ENCODE measurements around the gene SV2C. TPM values are rescaled to one million over a fixed set of nuclear protein-coding genes. Genes with fewer than 3 reads are reported as not detected.

The SV2C gene
- total RNA-seq, 1 donor from 2014 or later = not detected

DNA sequence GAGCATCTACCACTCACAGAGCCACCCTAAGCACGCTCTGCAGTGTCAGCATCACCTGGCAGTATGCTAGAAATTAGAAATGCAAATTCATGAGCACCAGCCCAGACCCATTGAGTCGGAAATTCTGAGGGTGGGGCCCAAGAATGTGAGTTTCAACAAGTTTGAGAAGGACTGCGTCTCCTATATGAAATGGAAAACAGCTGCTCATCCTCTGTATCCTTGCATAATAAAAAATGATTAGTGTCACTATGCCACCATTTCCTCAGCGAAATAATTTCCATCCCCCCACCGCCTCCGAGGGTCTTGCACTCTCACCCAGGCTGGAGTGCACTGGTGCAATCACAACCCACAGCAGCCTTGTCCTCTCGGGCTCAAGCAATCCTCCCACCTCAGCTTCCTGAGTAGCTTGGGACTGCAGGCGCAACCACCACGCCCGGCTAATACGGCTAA is 318.6 kb downstream of the SV2C start:
- H3K4me3 Mint-ChIP-seq = peak overlapping the region; percentile 95
- peak; percentile 44 for ATAC-seq (ENCODE audit: low read depth)
- peak; percentile 20 for DNase-seq
- POLR2A ChIA-PET = interaction anchor here (0.5 to 1.8 kb wide), 5 partner anchors 15 to 685 kb away, joined by 3 to 14 read pairs (median 6); no protein-coding TSS in a partner anchor
- CTCF ChIA-PET = interaction anchor here (0.8 to 1.3 kb wide), 2 partner anchors 18 to 50 kb away, joined by 3 to 5 read pairs; no protein-coding TSS in a partner anchor
- H3K36me3 Mint-ChIP-seq (ENCODE audit: low read depth) = peaks cover 5% of the 10 kb centered on the region
- peaks cover 48% of the 10 kb centered on the region for H3K4me1 Mint-ChIP-seq
- H3K27ac Mint-ChIP-seq = peak overlapping the region; percentile 97
- intact Hi-C loops (cut with micrococcal nuclease) = loop anchor here (2.0 to 10.0 kb wide), 12 partner anchors 63 to 1717 kb away; partner anchors contain the start of genes AGGF1, ANKRD31, CERT1 and F2R
- peaks cover 3% of the 10 kb centered on the region for H3K27me3 Mint-ChIP-seq
- TF ChIP-seq, protein P1, sequence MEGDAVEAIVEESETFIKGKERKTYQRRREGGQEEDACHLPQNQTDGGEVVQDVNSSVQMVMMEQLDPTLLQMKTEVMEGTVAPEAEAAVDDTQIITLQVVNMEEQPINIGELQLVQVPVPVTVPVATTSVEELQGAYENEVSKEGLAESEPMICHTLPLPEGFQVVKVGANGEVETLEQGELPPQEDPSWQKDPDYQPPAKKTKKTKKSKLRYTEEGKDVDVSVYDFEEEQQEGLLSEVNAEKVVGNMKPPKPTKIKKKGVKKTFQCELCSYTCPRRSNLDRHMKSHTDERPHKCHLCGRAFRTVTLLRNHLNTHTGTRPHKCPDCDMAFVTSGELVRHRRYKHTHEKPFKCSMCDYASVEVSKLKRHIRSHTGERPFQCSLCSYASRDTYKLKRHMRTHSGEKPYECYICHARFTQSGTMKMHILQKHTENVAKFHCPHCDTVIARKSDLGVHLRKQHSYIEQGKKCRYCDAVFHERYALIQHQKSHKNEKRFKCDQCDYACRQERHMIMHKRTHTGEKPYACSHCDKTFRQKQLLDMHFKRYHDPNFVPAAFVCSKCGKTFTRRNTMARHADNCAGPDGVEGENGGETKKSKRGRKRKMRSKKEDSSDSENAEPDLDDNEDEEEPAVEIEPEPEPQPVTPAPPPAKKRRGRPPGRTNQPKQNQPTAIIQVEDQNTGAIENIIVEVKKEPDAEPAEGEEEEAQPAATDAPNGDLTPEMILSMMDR (IDR thresholded peaks at IDR 0.05) = no peak
- no peaks in the 10 kb centered on the region for H3K9me3 Mint-ChIP-seq

DNA sequence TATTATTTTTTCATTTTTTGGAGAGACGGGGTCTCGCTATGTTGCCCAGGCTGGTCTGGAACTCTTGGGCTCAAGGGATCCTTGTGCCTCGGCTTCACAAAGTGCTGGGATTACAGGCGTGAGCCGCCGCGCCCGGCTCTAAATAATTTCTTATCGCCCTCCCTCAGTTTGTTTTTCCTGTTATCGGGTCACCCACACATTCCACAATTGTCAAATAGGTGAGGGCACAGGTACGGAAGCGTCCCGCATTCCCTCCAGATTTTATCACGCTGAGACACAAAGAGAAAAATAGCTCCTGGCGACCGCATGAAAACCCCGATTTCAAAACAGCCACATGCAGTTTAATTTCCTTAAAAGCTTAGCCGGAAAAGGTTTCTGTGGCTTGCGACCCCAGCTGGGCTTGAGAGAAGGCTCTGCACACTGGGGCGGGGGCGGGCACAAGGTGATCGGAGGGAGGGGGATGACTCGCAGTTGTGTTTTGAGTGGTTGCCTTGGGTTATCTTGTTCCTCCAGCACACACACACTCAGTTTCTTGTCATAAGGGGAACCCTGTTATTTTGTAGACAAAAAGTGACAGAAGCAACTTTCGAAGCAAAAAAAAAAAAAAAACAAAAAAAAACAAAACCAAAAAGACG is 319.2 kb downstream of the SV2C start:
- ChIA-PET CTCF (interaction anchor here (0.8 to 1.5 kb wide), 4 partner anchors 16 to 179 kb away, joined by 3 to 5 read pairs (median 4); no protein-coding TSS in a partner anchor), POLR2A (interaction anchor here (0.5 to 1.8 kb wide), 7 partner anchors 14 to 686 kb away, joined by 3 to 14 read pairs (median 4); no protein-coding TSS in a partner anchor)
- peak; percentile 31 for DNase-seq
- peaks cover 5% of the 10 kb centered on the region for H3K36me3 Mint-ChIP-seq (ENCODE audit: low read depth)
- peak overlapping the region; percentile 97 for H3K27ac Mint-ChIP-seq
- intact Hi-C loops (cut with micrococcal nuclease) = loop anchor here (2.0 to 10.0 kb wide), 12 partner anchors 64 to 1718 kb away; partner anchors contain the start of genes AGGF1, ANKRD31, CERT1 and F2R
- peak; percentile 59 for ATAC-seq (ENCODE audit: low read depth)
- H3K4me1 Mint-ChIP-seq = peaks cover 51% of the 10 kb centered on the region
- no peaks in the 10 kb centered on the region for H3K9me3 Mint-ChIP-seq
- TF ChIP-seq, protein P1 (IDR thresholded peaks at IDR 0.05) = no peak
- peaks cover 3% of the 10 kb centered on the region for H3K27me3 Mint-ChIP-seq
- H3K4me3 Mint-ChIP-seq = peak overlapping the region; percentile 95

DNA sequence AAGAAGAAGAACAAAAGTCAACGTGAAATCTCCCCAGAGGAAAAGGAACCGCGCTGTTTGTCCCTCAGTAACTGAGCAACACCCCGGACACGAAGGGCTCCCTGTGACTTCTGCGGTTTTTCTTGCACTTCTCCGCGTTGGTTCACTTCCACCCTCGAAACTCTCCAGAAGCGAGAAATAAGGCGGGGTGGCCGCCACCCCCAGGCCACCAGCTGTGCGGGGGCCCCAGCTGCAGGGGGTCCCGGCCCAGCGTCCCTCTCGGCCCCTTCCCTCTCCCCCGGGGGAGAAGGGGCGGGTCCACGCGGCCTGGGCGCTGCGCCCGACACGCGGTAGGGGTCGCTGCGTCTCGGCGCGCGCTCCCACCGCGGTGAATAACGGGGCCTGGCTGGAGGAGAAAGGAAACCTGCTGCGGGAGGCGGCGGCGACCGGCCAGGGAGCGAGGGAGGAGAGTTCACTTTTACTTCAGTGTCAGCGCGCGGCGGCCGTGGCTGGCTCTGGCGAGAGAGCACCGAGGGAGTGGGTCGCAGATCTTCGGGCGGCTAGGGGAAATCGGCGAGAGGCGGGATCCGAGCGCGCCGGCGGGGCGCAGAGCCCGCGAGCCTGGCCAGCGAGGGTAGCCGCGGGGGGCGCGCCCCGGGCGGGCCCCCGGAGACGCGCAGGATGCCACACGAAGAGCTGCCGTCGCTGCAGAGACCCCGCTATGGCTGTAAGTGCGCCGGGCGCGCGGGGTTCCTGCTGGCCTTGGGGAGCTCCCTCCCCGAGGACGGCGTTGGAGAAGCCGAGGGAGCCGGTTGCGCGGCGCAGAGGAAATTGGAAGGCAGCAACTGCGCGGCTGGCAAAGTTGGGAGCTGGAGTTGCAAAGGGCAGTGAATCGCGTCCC is 319.9 kb downstream of the SV2C start, which contains the start of gene IQGAP2:
TSS of gene IQGAP2 (plus strand) at position 400 of the 880 bp plus-strand sequence. CDS start at position 661, 261 bp downstream.
- peak; percentile 75 for ATAC-seq (ENCODE audit: low read depth)
- peak within 1 kb of the TSS; percentile 95 for H3K4me3 Mint-ChIP-seq
- peaks cover 51% of the 10 kb centered on the region for H3K4me1 Mint-ChIP-seq

More for the DNA sequence above, 319.9 kb downstream of the SV2C start, which contains the start of gene IQGAP2:
- Mint-ChIP-seq H3K27me3 (peaks cover 3% of the 10 kb centered on the region), H3K36me3 (ENCODE audit: low read depth) (peaks cover 5% of the 10 kb centered on the region), H3K9me3 (peaks cover 1% of the 10 kb centered on the region), H3K27ac (peak within 1 kb of the TSS; percentile 97)
- TF ChIP-seq, protein P1 (IDR thresholded peaks at IDR 0.05) = no peak
- ChIA-PET POLR2A (interaction anchor here (0.6 to 1.8 kb wide), 10 partner anchors 13 to 1813 kb away, joined by 3 to 14 read pairs (median 4); no protein-coding TSS in a partner anchor), CTCF (interaction anchor here (0.9 to 1.5 kb wide), 7 partner anchors 16 to 371 kb away, joined by 3 to 6 read pairs (median 4); no protein-coding TSS in a partner anchor)
- DNase-seq = peak; percentile 82
- intact Hi-C loops (cut with micrococcal nuclease) = loop anchor here (1.0 to 10.0 kb wide), 16 partner anchors 52 to 1718 kb away; partner anchors contain the start of genes AGGF1, ANKRD31, CERT1 and F2R

All from activated B cell treated with CpG ODN at 0.5 μM for 24 hours (primary cell).